Measurements from ENCODE around the gene DTNA.

Gene DTNA

DNA sequence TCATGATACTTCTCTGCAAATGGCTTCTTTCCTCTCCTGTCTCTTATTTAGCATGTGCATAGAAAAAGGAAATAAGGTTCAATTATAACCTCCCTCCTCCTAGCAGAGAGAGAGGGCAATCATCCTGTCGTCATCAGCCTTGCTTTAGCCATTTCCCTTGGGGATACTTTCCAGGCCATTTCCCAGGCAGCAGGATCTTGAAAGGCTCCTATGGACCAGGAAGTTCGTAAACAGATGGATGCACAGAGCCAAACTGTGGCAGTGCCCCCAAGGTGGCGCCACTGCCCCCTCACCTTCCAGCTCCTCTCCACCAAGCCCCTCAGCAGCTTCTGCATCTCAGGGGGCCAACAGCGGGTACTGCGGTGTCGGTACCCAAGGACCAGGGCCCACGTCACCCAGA lies 157.4 kb downstream of the DTNA start:
- H3K4me2 ChIP-seq (ENCODE audit: low read depth, low read length) = no peak overlapping the region
- no peak overlapping the region for H3K9ac ChIP-seq (ENCODE audit: low read length)
- H3K9me3 ChIP-seq (replicated peaks; ENCODE audit: insufficient read depth, low read length) = no peaks in the 10 kb centered on the region
- no peaks in the 10 kb centered on the region for H3K79me2 ChIP-seq (ENCODE audit: low read length)
- H3K27ac ChIP-seq (ENCODE audit: low read length) = no peak overlapping the region
- no peaks in the 10 kb centered on the region for H3K36me3 ChIP-seq (replicated peaks; ENCODE audit: insufficient read depth, low read length)
- H3K27me3 ChIP-seq (replicated peaks; ENCODE audit: insufficient read depth, low read length) = no peaks in the 10 kb centered on the region
- no peaks in the 10 kb centered on the region for H3K9me2 ChIP-seq (replicated peaks; ENCODE audit: insufficient read depth, low read length)
- H3K4me3 ChIP-seq (ENCODE audit: low read length) = no peak overlapping the region
- no peaks in the 10 kb centered on the region; the same call in 1 of the 2 replicates for H3K4me1 ChIP-seq (ENCODE audit: low read length)
- H2AFZ ChIP-seq (ENCODE audit: low read length) = no peak overlapping the region
- no peak for DNase-seq
- no peaks in the 10 kb centered on the region for H3F3A ChIP-seq (ENCODE audit: insufficient read depth, low read length)
- TF ChIP-seq EZH2phosphoT487 (IDR thresholded peaks at IDR 0.05; ENCODE audit: low read length) = no peak
- TF ChIP-seq, protein P1, sequence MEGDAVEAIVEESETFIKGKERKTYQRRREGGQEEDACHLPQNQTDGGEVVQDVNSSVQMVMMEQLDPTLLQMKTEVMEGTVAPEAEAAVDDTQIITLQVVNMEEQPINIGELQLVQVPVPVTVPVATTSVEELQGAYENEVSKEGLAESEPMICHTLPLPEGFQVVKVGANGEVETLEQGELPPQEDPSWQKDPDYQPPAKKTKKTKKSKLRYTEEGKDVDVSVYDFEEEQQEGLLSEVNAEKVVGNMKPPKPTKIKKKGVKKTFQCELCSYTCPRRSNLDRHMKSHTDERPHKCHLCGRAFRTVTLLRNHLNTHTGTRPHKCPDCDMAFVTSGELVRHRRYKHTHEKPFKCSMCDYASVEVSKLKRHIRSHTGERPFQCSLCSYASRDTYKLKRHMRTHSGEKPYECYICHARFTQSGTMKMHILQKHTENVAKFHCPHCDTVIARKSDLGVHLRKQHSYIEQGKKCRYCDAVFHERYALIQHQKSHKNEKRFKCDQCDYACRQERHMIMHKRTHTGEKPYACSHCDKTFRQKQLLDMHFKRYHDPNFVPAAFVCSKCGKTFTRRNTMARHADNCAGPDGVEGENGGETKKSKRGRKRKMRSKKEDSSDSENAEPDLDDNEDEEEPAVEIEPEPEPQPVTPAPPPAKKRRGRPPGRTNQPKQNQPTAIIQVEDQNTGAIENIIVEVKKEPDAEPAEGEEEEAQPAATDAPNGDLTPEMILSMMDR (IDR thresholded peaks at IDR 0.05; ENCODE audit: low read length) = peak; percentile 24
- no peaks in the 10 kb centered on the region for H4K20me1 ChIP-seq (ENCODE audit: insufficient read depth, low read length)

DNA sequence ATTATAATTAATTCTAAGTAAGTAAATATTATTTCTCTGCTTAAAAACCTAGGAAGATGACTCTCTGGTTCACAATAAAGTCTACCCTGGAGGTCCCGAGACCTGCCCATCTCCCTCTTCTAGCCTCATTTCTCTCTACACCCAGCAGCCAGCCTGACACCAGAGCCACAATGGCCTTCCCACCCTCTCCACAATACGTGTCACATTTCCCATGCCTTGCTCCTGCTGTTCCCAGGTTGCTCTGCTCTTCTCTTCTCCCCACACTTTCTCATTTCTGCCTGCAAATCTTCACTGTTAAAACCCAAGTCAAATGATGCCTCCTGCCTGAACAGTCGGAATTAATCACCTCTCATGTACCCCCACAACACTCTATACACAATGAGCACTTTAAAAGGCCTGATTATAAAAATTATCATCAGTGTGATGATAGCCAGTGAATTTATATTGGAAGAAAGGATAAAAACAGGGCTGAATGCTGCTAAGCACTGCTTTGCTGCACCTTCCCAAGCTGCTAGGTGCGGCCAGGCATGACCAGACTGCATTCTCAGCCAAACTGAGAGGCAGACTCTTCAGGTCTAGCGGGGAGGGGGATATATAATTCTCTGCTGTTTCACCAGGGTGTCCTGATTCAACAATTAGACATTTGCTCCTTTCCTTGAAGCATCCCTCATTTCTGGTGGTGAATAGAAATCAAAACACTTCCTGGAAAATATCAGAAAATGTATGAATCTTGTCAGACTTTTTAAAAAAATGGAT lies 160.6 kb downstream of the DTNA start:
- H3K4me2 ChIP-seq (ENCODE audit: low read depth, low read length) = no peak overlapping the region
- no peaks in the 10 kb centered on the region for H3K79me2 ChIP-seq (ENCODE audit: low read length)
- H3K27me3 ChIP-seq (replicated peaks; ENCODE audit: insufficient read depth, low read length) = no peaks in the 10 kb centered on the region

DNA sequence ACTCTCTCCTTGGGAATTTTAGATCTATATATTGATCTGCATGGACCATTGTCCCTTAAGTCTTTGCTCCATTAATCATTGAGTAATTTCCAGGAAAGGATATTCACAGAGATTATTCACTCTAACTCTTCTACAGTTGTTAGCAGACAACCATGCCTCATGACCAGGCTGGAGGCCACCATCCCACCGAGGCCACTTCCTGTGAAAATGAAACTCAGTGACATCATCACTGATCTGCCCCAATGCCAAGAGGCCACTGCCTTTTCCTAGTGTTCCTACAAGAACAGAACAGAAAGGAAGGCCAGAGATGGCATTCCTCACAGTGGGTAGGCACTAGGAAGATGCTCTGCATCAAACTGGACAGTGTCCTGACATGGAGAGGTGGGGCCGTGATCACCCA lies 161.3 kb downstream of the DTNA start:
- no peak for TF ChIP-seq EZH2phosphoT487 (IDR thresholded peaks at IDR 0.05; ENCODE audit: low read length)
- no peak for TF ChIP-seq EZH2 (optimal IDR thresholded peaks at IDR 0.05; ENCODE audit: low read depth, low read length)
- TF ChIP-seq, protein P1 (IDR thresholded peaks at IDR 0.05; ENCODE audit: low read length) = no peak
- Histone ChIP-seq H3K79me2 (ENCODE audit: low read length) (no peaks in the 10 kb centered on the region), H3F3A (ENCODE audit: insufficient read depth, low read length) (no peaks in the 10 kb centered on the region), H4K20me1 (ENCODE audit: insufficient read depth, low read length) (no peaks in the 10 kb centered on the region), H3K9ac (ENCODE audit: low read length) (no peak overlapping the region), H3K9me3 (replicated peaks; ENCODE audit: insufficient read depth, low read length) (no peaks in the 10 kb centered on the region), H3K4me2 (ENCODE audit: low read depth, low read length) (no peak overlapping the region), H3K36me3 (replicated peaks; ENCODE audit: insufficient read depth, low read length) (no peaks in the 10 kb centered on the region), H3K27me3 (replicated peaks; ENCODE audit: insufficient read depth, low read length) (no peaks in the 10 kb centered on the region), H3K4me1 (ENCODE audit: low read length) (no peaks in the 10 kb centered on the region; the same call in 1 of the 2 replicates), H3K9me2 (replicated peaks; ENCODE audit: insufficient read depth, low read length) (no peaks in the 10 kb centered on the region), H3K27ac (ENCODE audit: low read length) (no peak overlapping the region), H3K4me3 (ENCODE audit: low read length) (no peak overlapping the region), H2AFZ (ENCODE audit: low read length) (no peak overlapping the region)
- DNase-seq = no peak

More for the DNA sequence above, 160.6 kb downstream of the DTNA start:
- Histone ChIP-seq H3F3A (ENCODE audit: insufficient read depth, low read length) (no peaks in the 10 kb centered on the region), H3K4me1 (ENCODE audit: low read length) (no peaks in the 10 kb centered on the region; the same call in 1 of the 2 replicates), H3K9me3 (replicated peaks; ENCODE audit: insufficient read depth, low read length) (no peaks in the 10 kb centered on the region), H3K27ac (ENCODE audit: low read length) (no peak overlapping the region), H3K9ac (ENCODE audit: low read length) (no peak overlapping the region), H3K9me2 (replicated peaks; ENCODE audit: insufficient read depth, low read length) (no peaks in the 10 kb centered on the region), H4K20me1 (ENCODE audit: insufficient read depth, low read length) (no peaks in the 10 kb centered on the region), H3K4me3 (ENCODE audit: low read length) (no peak overlapping the region), H2AFZ (ENCODE audit: low read length) (no peak overlapping the region), H3K36me3 (replicated peaks; ENCODE audit: insufficient read depth, low read length) (no peaks in the 10 kb centered on the region)
- TF ChIP-seq EZH2phosphoT487 (IDR thresholded peaks at IDR 0.05; ENCODE audit: low read length) (no peak), EZH2 (optimal IDR thresholded peaks at IDR 0.05; ENCODE audit: low read depth, low read length) (no peak)
- TF ChIP-seq, protein P1 (IDR thresholded peaks at IDR 0.05; ENCODE audit: low read length) = no peak
- DNase-seq = no peak

Measured in MM.1S (cell line).